NCI-H2029 treated with DMSO at 0.1 percent for 48 hours (cell line): ENCODE data around the gene LIMA1.
"Not testable (repeated sequence)": the region's sequence is repeated elsewhere in the genome, so short reads cannot be mapped to it uniquely, and the experiment has no call there.

Experiments
- DNase-seq: peaks from one replicate; lab custom pipeline; 2025; lab: John Stamatoyannopoulos, UW

LIMA1 gene

GRCh38 chr12:50283229-50283923, at the start of gene LIMA1:
Gene LIMA1 (minus strand): TSS chr12:50283520. CDS start chr12:50248751, 34,769 bp downstream.
- DNase-seq = peak; percentile 75

GRCh38 chr12:50331745-50332144, 48.4 kb upstream of the LIMA1 start:
- DNase-seq = no peak

GRCh38 chr12:50328664-50329063, 45.3 kb upstream of the LIMA1 start:
- not testable (repeated sequence) for DNase-seq

DNA sequence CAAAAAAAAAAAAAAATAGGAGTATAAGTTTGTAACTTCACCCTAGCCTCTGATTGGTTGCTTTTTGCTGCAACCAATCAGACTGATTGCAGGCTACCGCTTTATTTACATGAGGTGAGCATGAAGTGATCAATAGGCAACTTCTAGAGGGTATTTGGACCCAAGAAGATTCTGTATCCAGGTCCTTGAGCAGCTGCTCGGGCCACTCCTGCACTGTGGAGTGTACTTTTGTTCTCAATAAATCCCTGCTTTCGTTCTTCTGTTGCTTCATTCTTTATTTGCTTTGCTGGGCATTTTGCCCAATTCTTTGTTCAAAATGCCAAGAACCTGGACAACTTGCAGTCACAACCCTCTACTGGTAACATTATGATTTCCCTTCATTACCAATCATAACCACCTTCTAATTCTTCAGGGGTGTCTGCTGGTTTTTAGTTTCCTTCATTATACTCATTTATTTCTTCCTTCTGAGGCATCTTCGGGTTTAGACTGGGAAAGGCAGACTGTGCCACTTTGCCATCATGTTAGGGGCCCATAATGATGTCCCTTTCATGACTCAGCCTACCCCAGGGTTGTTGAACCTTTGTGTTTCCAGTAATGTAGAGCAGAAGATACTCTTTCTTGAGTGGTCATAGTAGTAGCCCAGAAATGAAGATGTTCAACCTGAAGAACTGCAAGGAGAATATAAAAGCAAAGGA, 43.4 kb upstream of the LIMA1 start:
- DNase-seq = peak; percentile 65

DNA sequence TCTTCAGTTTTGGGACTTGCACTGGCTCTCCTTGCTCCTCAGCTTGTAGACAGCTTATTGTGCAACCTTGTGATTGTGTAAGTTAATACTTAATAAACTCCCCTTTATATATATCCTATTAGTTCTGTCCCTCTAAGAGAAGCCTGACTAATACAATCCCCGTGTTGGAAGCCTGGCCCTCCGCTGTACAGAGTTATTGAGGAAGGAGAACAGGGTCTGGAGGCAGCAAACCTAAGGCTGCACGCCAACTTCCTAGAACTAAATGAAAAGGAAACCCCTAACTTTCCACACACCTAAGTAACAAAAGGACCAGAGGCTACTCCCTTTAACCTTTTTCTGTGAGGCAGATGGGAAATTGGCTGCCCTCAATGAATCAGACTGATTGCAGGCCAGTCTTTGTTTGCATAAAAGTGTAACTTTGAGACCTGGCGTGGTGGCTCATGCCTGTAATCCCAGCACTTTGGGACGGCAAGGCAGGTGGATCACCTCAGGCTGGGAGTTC, 42.6 kb upstream of the LIMA1 start:
- DNase-seq = no peak

DNA sequence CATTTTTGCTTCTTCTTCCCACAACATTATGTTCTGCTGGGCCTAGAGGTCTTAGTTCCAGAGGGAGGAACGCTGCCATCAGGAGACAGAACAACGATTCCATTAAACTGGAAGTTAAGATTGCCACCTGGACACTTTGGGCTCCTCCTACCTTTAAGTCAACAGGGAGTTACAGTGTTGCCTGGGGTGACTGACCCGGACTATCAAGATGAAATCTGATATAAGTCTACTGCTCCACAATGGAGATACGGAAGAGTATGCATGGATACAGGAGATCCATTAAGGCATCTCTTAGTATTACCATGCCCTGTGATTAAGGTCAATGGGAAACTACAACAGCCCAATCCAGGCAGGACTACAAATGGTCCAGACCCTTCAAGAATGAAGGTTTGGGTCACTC, 41.5 kb upstream of the LIMA1 start:
- not testable (repeated sequence) for DNase-seq

DNA sequence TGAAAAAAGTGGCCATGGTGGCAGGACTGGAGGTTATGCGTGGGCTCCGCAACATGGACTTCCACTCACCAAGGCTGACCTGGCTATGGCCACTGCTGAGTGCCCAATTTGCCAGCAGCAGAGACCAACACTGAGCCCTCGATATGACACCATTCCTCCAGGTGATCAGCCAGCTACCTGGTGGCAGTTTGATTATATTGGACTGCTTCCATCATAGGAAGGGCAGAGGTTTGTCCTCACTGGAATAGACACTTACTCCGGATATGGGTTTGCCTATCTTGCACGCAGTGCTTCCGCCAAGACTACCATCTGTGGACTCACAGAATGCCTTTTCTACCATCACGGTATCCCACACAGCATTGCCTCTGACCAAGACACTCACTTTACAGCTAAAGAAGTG, 40.8 kb upstream of the LIMA1 start:
- DNase-seq = not testable (repeated sequence)

- no peak for DNase-seq
Measured at GRCh38 chr12:50322206-50322605, 38.9 kb upstream of the LIMA1 start.

GRCh38 chr12:50317203-50317602, 33.9 kb upstream of the LIMA1 start:
- no peak for DNase-seq

- no peak for DNase-seq
Measured at GRCh38 chr12:50315803-50316202, 32.5 kb upstream of the LIMA1 start.

- DNase-seq = peak; percentile 32
Measured at GRCh38 chr12:50314636-50315312, 31.5 kb upstream of the LIMA1 start.

- DNase-seq = not testable (repeated sequence)
Measured at GRCh38 chr12:50313971-50314370, 30.7 kb upstream of the LIMA1 start.

DNA sequence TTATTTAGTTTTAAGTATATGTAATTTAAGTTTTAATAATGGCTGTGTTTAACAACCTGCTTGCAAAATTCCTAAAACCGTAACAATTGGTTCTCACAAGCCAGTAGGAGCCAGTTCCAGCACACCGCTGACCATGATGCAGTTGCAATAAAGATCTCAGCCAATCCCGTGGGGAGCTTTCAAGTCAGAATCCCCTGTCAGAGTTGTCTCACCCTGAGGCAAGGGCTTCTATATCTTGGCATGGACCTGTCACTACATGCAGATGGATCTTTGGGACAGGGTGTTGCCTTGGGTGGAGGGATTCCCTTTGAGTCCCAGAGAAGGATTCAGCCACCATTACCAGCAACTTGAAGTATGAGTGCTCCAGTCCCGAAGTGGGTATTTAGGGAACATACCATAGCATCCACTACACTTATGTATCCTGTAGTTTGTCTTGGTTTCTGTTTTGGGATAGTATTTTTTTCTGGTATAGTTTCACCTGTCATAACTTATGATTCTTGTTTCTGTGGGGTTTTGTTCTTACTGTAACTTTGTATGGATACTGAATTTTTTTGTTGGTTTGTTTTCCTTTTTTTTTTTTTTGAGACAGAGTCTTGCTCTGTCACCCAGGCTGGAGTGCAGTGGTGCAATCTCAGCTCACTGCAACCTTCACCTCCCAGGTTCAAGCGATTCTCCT, 30.1 kb upstream of the LIMA1 start:
- no peak for DNase-seq

- not testable (repeated sequence) for DNase-seq
Measured at GRCh38 chr12:50311858-50312609, 28.7 kb upstream of the LIMA1 start.

DNA sequence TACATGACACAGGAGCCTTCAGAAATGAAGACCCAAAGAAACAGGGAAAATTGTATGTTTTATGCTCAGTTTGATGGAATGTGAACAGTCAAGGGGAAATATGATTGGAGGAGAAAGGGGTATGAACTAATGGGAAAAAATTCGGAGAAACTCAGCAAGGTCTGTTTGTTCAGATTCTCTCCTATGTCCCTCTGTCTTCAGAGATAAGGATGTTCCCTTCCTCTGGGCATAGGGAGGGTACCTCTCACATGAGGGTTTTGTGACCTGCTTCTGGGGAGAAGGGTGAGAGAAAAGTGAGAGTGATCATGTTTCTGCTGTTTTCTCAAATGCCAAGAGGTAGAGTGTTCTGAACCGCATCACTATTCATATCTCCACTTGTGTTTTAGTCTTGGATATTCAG, 26.6 kb upstream of the LIMA1 start:
- DNase-seq = no peak

DNA sequence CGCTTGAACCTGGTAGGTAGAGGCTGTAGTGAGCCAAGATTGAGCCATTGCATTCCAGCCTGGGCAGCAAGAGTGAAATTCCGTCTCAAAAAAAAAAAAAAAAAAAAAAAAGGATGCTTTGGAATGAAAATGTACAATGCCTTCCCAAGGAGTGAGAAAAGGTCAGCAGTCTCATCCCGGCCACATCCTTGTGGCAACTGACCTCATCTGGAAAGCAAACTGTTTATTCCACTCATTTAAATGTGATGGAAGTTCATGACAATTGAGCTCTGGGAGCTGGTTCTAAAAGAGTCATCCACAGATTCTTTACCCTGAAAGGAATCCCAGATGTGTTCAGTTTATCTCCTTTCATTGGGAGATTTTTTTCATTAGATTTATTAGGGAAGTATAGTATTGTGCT, 19.4 kb upstream of the LIMA1 start:
- DNase-seq = no peak

GRCh38 chr12:50297996-50298395, 14.7 kb upstream of the LIMA1 start:
- DNase-seq = no peak

DNA sequence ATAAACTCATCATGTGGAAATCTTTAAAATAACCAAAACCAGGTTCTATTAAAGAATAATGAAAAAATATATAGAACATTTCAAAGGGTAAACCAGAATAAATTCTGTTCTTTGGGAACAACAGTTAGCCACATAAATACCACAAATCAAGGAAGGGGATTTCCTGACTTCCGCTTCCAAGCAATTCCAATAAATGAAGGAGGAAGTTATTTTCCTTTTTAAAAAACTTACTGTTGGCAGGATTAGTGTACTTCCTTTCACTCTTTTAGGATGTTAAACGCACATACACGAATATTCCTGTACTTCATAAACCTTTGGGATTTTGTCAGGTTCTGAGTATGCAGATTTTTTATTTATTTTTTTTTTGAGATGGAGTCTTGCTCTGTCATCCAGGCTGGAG, 13.7 kb upstream of the LIMA1 start:
- DNase-seq = no peak

DNA sequence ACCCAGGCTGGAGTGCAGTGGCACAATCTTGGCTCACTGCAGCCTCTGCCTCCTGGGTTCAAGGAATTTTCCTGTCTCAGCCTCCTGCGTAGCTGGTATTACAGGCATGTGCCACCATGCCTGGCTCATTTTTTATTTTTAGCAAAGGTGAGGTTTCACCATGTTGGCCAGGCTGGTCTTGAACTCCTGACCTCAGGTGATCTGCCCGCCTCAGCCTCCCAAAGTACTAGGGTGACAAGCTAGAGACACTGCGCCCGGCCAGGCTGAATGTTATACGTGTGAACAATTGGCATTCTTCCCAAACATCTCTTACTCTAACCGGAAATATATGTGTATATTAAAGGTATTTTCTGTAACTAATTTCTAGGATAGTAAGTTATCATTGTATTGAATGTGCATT, 13.2 kb upstream of the LIMA1 start:
- DNase-seq = no peak

- DNase-seq = no peak
Measured at GRCh38 chr12:50291377-50291776, 8.1 kb upstream of the LIMA1 start.

DNA sequence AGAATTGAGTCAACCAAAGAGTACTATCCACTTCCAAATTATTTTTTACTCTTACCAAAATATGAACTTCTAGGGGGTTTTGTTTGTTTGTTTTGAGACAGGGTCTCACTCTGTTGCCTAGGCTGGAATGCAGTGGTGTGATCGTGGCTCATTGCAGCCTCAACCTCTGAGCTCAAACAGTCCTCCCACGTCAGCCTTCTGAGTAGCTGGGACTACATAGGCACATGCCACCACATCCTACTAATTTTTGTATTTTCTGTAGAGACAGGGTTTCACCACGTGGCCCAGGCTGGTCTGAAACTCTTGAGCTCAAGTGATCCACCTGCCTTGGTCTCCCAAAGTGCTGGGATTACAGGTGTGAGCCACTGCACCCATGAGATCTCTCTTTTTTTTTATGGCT, 7.4 kb upstream of the LIMA1 start:
- DNase-seq = not testable (repeated sequence)

DNA sequence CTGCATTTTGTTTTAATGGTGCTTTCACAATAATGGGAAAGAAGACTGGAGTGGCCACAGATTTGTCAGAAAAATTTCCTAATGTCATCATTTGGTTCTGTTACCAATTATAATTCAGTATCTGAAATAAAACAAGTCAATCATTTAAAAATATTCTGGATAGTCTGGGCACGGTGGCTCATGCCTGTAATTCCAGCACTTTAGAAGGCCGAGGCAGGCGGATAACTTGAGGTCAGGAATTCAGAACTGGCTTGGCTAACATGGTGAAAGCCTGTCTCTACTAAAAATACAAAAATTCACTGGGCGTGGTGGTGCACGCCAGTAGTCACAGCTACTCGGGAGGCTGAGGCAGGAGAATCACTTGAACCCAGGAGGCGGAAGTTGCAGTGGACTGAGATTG, 4.0 kb upstream of the LIMA1 start:
- DNase-seq = no peak
